Liver (tissue), 9 donors: ENCODE results near the gene GLB1L3. TPM values are rescaled to one million over a fixed set of nuclear protein-coding genes. Genes with fewer than 3 reads are reported as not detected.

Experiments used
- DNase-seq: peaks from one replicate; pipeline ENCODE4 v3.0.0-alpha.2; 2017; ENCODE audit warnings: low spot score
- H3K27ac ChIP-seq, 2 donors: one replicate each; pipeline ENCODE4 v1.7.0; 2013; ENCODE audit warnings: inconsistent platforms in 2 of 2, low read length in 2 of 2, control low read depth in 1 of 2, low read depth in 1 of 2, mild to moderate bottlenecking in 1 of 2
- H3K27me3 ChIP-seq, 4 donors: one replicate each; pipeline versions ENCODE4 v1.6.1 to v1.7.0; 2013; ENCODE audit warnings: low read length in 3 of 4, inconsistent platforms in 1 of 4, mild to moderate bottlenecking in 1 of 4, moderate library complexity in 1 of 4; ENCODE audit not compliant: control insufficient read depth in 4 of 4, insufficient read depth in 4 of 4
- H3K36me3 ChIP-seq, 4 donors: one replicate each; pipeline versions ENCODE4 v1.6.1 to v1.7.0; 2013; ENCODE audit warnings: low read length in 3 of 4, mild to moderate bottlenecking in 3 of 4, low read depth in 1 of 4, moderate library complexity in 1 of 4; ENCODE audit not compliant: control insufficient read depth in 4 of 4, insufficient read depth in 3 of 4
- H3K4me1 ChIP-seq, 4 donors: one replicate each; pipeline versions ENCODE4 v1.6.1 to v1.7.0; 2013; ENCODE audit warnings: low read length in 3 of 4, mild to moderate bottlenecking in 3 of 4, moderate library complexity in 1 of 4; ENCODE audit not compliant: control insufficient read depth in 4 of 4, insufficient read depth in 4 of 4
- H3K4me3 ChIP-seq, 3 donors: one replicate each; pipeline versions ENCODE4 v1.6.1 to v1.7.0; 2013; ENCODE audit warnings: low read length in 3 of 3, control low read depth in 1 of 3, low read depth in 1 of 3, mild to moderate bottlenecking in 1 of 3
- H3K9ac ChIP-seq, 2 donors: one replicate each; pipeline ENCODE4 v1.7.0; 2013; ENCODE audit warnings: low read length in 2 of 2, mild to moderate bottlenecking in 2 of 2, moderate library complexity in 2 of 2, control low read depth in 1 of 2, low read depth in 1 of 2
- H3K9me3 ChIP-seq, 4 donors: one replicate each; pipeline versions ENCODE4 v1.6.1 to v1.7.0; 2013; ENCODE audit warnings: low read length in 3 of 4; ENCODE audit not compliant: control insufficient read depth in 4 of 4
- ATF3 ChIP-seq: IDR thresholded peaks from 2 replicates; pipeline ENCODE4 v1.6.1; 2016; ENCODE audit warnings: antibody characterized with exemption
- CTCF ChIP-seq: fragments of 150-350 bp; IDR thresholded peaks from 2 replicates; pipeline ENCODE4 v1.5.1; 2017; ENCODE audit warnings: improper control_type of control experiment, low read depth, low read length; ENCODE audit not compliant: missing input control
- EGR1 ChIP-seq, 2 donors: IDR thresholded peaks; 2 replicates each; pipeline ENCODE4 v1.6.1; 2016 to 2018; ENCODE audit warnings: antibody characterized with exemption in 2 of 2, low read depth in 2 of 2
- FOXA1 ChIP-seq: IDR thresholded peaks from 2 replicates; pipeline ENCODE4 v1.6.1; 2016; ENCODE audit warnings: antibody characterized with exemption
- FOXA2 ChIP-seq: IDR thresholded peaks from 2 replicates; pipeline ENCODE4 v1.6.1; 2016; ENCODE audit warnings: antibody characterized with exemption
- HNF4A ChIP-seq, 2 donors: conservative IDR thresholded peaks; 2 replicates each; pipeline ENCODE4 v1.6.1; 2016; ENCODE audit warnings: antibody characterized with exemption in 2 of 2, mild to moderate bottlenecking in 2 of 2
- HNF4G ChIP-seq: IDR thresholded peaks from 2 replicates; pipeline ENCODE4 v1.6.1; 2016; ENCODE audit warnings: antibody characterized with exemption
- JUND ChIP-seq, 2 donors: IDR thresholded peaks; 2 replicates each; pipeline ENCODE4 v1.6.1; 2016; ENCODE audit warnings: antibody characterized with exemption in 2 of 2
- MAX ChIP-seq: IDR thresholded peaks from 2 replicates; pipeline ENCODE4 v1.6.1; 2016; ENCODE audit warnings: antibody characterized with exemption
- RAD21 ChIP-seq, 2 donors: IDR thresholded peaks; 2 replicates each; pipeline ENCODE4 v1.6.1; 2016; ENCODE audit warnings: antibody characterized with exemption in 2 of 2, mild to moderate bottlenecking in 2 of 2
- RXRA ChIP-seq, 2 donors: IDR thresholded peaks; 2 replicates each; pipeline ENCODE4 v1.6.1; 2017 to 2018; ENCODE audit warnings: antibody characterized with exemption in 2 of 2, mild to moderate bottlenecking in 1 of 2
- SP1 ChIP-seq: IDR thresholded peaks from 2 replicates; pipeline ENCODE4 v1.6.1; 2018; ENCODE audit warnings: antibody characterized with exemption, mild to moderate bottlenecking
- TAF1 ChIP-seq: conservative IDR thresholded peaks from 2 replicates; pipeline ENCODE4 v1.6.1; 2016; ENCODE audit warnings: antibody characterized with exemption, mild to moderate bottlenecking
- YY1 ChIP-seq: IDR thresholded peaks from 2 replicates; pipeline ENCODE4 v1.6.1; 2016; ENCODE audit warnings: antibody characterized with exemption, mild to moderate bottlenecking
- ZBTB33 ChIP-seq: IDR thresholded peaks from 2 replicates; pipeline ENCODE4 v1.6.1; 2016; ENCODE audit warnings: antibody characterized with exemption
- WGBS: extraction: QIAGEN DNeasy Blood & Tissue Kit; methylation state at CpG from one replicate; pipeline ENCODE4 v1.1.7; 2013; 5-methylcytosine and 5-hydroxymethylcytosine counted together
- polyA plus RNA-seq, 2 donors: library from polyadenylated mRNA; stranded (reverse) in 1 of 2; unstranded in 1 of 2; fragments of 200-250 nt in 1 of 2; fragments of >200 nt in 1 of 2; fragmentation: Nextera tagmentation in 1 of 2; extraction: Ambion mirVana in 1 of 2; gene quantifications; one replicate each; pipeline versions ENCODE4 v1.2.1 to v1.2.3, GENCODE V29; 2013 to 2015
- total RNA-seq, 2 donors: library from RNA; depleted of rRNA; stranded (reverse); fragments of >200 nt; gene quantifications; one replicate each; pipeline ENCODE4 v1.2.3, GENCODE V29; 2014
- donor health status: healthy.
- donor health status: healthy.
- donor health status: healthy.
- donor health status: healthy.
- donor health status: healthy.

Gene GLB1L3
- total and polyA plus RNA-seq, 4 donors = 0.08 TPM; not detected in 3

GRCh38 chr11:134293119-134294113 is 17.2 kb downstream of the GLB1L3 start (continued):
- TF ChIP-seq CTCF = no peak
- TF ChIP-seq TAF1 = no peak
- TF ChIP-seq HNF4A (conservative IDR thresholded peaks at IDR 0.05) = no peak
- no peak for TF ChIP-seq YY1

GRCh38 chr11:134294664-134295063 is 18.5 kb downstream of the GLB1L3 start:
- H3K27ac ChIP-seq = no peak overlapping the region
- 84% methylated on average over 9 of the region's 9 CpGs for WGBS
- H3K27me3 ChIP-seq = peaks cover 0 to 4% (median 0%) of the 10 kb centered on the region in 4 donors
- H3K9ac ChIP-seq = no peak overlapping the region
- H3K4me3 ChIP-seq = no peak overlapping the region
- no peaks in the 10 kb centered on the region for H3K36me3 ChIP-seq
- TF ChIP-seq SP1 (no peak), HNF4G (no peak), MAX (no peak), ZBTB33 (no peak), TAF1 (no peak), RXRA (IDR thresholded peaks at IDR 0.05) (no peak), ATF3 (no peak), JUND (IDR thresholded peaks at IDR 0.05) (no peak), YY1 (no peak), CTCF (no peak), RAD21 (IDR thresholded peaks at IDR 0.05) (no peak), FOXA1 (no peak), FOXA2 (no peak), EGR1 (IDR thresholded peaks at IDR 0.05; ENCODE audit: low read depth in 2 of 2) (no peak)
- no peaks in the 10 kb centered on the region for H3K4me1 ChIP-seq
- DNase-seq = no peak
- no peaks in the 10 kb centered on the region for H3K9me3 ChIP-seq
